ENCODE data around the gene LPO. TPM values are rescaled to one million over a fixed set of nuclear protein-coding genes. Genes with fewer than 3 reads are reported as not detected.

Gene LPO
- total RNA-seq, 1 experiment from 2014 or later: 0.05 TPM

DNA sequence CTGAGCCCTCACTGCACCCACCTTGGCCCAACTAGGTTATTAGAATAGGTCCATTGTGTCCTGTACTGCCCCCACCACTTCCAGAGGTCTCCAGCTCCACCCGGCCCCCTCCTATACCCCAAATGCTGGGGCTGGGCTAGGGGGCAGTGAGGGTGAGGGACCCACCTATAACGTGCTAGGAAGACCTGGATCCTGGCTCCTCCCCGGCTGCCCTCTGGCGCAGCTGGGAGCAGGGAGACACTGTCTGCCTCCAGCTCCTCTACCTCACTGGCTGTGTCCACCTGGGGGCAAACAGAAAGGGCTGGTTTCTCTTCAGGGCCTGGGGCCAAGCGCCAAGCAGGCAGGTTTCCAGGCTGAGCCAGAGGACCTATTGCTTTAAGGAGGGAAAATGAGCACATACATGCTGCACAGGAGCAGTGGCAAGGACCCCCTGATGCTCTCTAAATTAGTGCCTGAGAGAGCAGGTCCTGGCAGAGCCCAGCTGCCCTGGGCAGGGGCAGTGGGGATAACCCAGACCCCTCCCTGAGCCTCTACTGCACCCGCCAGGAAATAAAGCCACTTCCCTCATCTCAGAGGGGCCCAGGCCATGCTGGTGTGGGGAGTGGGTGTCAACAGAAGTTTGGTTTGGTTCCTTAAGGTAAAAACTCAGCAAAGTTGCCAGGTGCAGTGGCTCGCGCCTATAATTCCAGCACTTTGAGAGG lies 78.0 kb downstream of the LPO start:
- DNase-seq (ENCODE audit: low read depth): no peak

DNA sequence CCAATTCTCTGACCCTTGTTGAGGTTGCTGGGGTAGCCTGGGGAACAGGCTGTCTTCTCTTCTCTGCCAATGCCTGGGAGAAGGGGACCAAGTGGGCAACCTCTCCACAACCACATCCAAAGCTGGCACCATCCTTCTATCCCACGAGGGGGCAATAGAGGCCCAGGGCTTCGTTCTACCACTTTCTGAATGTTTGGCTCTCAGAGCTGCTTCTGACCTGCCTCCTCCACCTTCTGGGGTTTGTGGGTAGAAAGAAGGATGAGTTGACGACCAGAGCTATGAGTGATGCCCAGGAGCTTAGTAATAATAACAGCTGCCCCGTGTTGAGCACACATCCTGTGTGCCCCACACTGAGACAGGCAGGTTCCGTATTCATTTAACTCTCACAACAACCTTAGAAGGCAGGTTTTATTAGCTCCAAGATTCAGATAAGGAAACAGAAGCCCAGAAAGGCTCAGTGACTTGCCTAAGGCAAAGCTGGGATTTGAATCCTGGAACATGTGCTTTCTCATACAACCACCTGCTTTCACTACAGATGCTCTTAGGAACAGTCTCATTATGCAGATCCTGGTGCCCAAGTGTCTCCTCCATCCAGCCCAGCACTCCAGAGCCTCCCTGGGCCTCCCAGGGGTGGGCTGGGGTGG lies 79.2 kb downstream of the LPO start:
- DNase-seq (ENCODE audit: low read depth): peak; percentile 94

- DNase-seq (ENCODE audit: low read depth): no peak
These were observed 79.7 kb downstream of the LPO start for GRCh38 chr17:58318065-58318481.

Other genes with a start within 250 kb of the LPO start
- 462 and 463 TPM in 2 replicates for gene SRSF1, start 231.3 kb upstream of the LPO start, total RNA-seq (2014; rRNA removed; shearing (Covaris generic))
- 14.4 and 20.0 TPM in 2 replicates for gene DYNLL2, start 155.2 kb upstream of the LPO start, total RNA-seq (2014; rRNA removed; shearing (Covaris generic))
- gene OR4D1, start 90.2 kb upstream of the LPO start, total RNA-seq (2014; rRNA removed; shearing (Covaris generic)): not detected in 2 replicates
- not detected in 2 replicates for gene OR4D2, start 71.6 kb upstream of the LPO start, total RNA-seq (2014; rRNA removed; shearing (Covaris generic))
- 0.16 TPM in 1 of 2 replicates, not detected in the other for gene EPX, start 45.9 kb upstream of the LPO start, total RNA-seq (2014; rRNA removed; shearing (Covaris generic))
- 12.0 and 15.9 TPM in 2 replicates for gene MKS1, start 19.3 kb upstream of the LPO start, total RNA-seq (2014; rRNA removed; shearing (Covaris generic))
- not detected in 2 replicates for gene MPO, start 42.4 kb downstream of the LPO start, total RNA-seq (2014; rRNA removed; shearing (Covaris generic))
- gene TSPOAP1, start 90.2 kb downstream of the LPO start, total RNA-seq (2014; rRNA removed; shearing (Covaris generic)): 1.8 and 2.3 TPM in 2 replicates
- 157 and 168 TPM in 2 replicates for gene SUPT4H1, start 113.6 kb downstream of the LPO start, total RNA-seq (2014; rRNA removed; shearing (Covaris generic))
- gene RNF43, start 178.9 kb downstream of the LPO start, total RNA-seq (2014; rRNA removed; shearing (Covaris generic)): 0.14 TPM in 1 of 2 replicates, not detected in the other
- gene HSF5, start 249.8 kb downstream of the LPO start, total RNA-seq (2014; rRNA removed; shearing (Covaris generic)): not detected in 2 replicates

Measured in HT1080 (cell line).